HG02870 (cell line): ENCODE data around the gene NDUFV3.
"Not testable (repeated sequence)": the region's sequence is repeated elsewhere in the genome, so short reads cannot be mapped to it uniquely, and the experiment has no call there.

ENCODE experiments used
- ATAC-seq: cut with Tn5 transposase; IDR thresholded peaks from one replicate; pipeline ENCODE4 v1.9.1; 2021; ENCODE audit warnings: mild to moderate bottlenecking, moderate library complexity; ENCODE audit not compliant: unreplicated experiment

Gene NDUFV3

GRCh38 chr21:42933137-42933970 lies 40.2 kb downstream of the NDUFV3 start:
- not testable (repeated sequence) for ATAC-seq

GRCh38 chr21:42933973-42934372 lies 40.9 kb downstream of the NDUFV3 start:
- not testable (repeated sequence) for ATAC-seq

- ATAC-seq = not testable (repeated sequence)
These were observed 43.3 kb downstream of the NDUFV3 start for GRCh38 chr21:42936360-42936759.

- ATAC-seq = not testable (repeated sequence)
These were observed 44.2 kb downstream of the NDUFV3 start for GRCh38 chr21:42937034-42937940.

GRCh38 chr21:42937960-42938605 lies 45.0 kb downstream of the NDUFV3 start:
- no peak for ATAC-seq

GRCh38 chr21:42938606-42938995 lies 45.5 kb downstream of the NDUFV3 start:
- ATAC-seq = not testable (repeated sequence)

- no peak for ATAC-seq
These were observed 46.7 kb downstream of the NDUFV3 start for GRCh38 chr21:42939582-42940413.

GRCh38 chr21:42941696-42942085 lies 48.6 kb downstream of the NDUFV3 start:
- ATAC-seq = no peak

GRCh38 chr21:42942244-42942643 lies 49.1 kb downstream of the NDUFV3 start:
- ATAC-seq = no peak

GRCh38 chr21:42949094-42949755 lies 56.1 kb downstream of the NDUFV3 start:
- ATAC-seq = not testable (repeated sequence)

- ATAC-seq = not testable (repeated sequence)
These were observed 58.1 kb downstream of the NDUFV3 start for GRCh38 chr21:42951193-42951592.

GRCh38 chr21:42956824-42957630 lies 63.9 kb downstream of the NDUFV3 start:
- no peak for ATAC-seq

- not testable (repeated sequence) for ATAC-seq
These were observed 65.0 kb downstream of the NDUFV3 start for GRCh38 chr21:42958122-42958521.

- no peak for ATAC-seq
These were observed 66.6 kb downstream of the NDUFV3 start for GRCh38 chr21:42959728-42960127.

- ATAC-seq = no peak
These were observed 69.4 kb downstream of the NDUFV3 start for GRCh38 chr21:42962380-42963007.
